ENCODE data around the gene ERBB3.
"Not testable (repeated sequence)": the region's sequence is repeated elsewhere in the genome, so short reads cannot be mapped to it uniquely, and the experiment has no call there.

ERBB3 gene

GRCh38 chr12:56116267-56117081, 36.5 kb downstream of the ERBB3 start, which contains the start of gene RPL41:
RPL41 (plus strand) TSS chr12:56116633.
- peak; percentile 87 for DNase-seq

DNA sequence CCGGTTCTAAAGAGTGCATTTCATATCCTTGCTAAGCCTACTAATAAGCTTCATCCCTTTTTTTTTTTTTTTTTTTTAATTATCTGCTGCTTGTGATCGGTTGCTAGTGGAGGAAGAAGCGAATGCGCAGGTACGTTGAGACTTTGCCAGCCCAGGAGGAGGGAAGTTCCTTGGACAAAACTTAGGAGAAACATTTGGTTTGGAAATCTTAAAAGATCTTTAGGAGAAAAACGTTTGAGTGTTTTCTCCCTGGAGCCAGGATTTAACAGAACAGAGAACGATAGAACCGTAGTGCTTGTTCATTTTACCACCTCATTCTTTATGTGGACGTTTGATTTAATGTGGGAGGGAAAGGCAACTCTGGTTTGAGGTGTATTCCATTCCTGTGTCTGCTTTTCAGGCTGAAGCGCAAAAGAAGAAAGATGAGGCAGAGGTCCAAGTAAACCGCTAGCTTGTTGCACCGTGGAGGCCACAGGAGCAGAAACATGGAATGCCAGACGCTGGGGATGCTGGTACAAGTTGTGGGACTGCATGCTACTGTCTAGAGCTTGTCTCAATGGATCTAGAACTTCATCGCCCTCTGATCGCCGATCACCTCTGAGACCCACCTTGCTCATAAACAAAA, 37.2 kb downstream of the ERBB3 start:
- DNase-seq: not testable (repeated sequence)

DNA sequence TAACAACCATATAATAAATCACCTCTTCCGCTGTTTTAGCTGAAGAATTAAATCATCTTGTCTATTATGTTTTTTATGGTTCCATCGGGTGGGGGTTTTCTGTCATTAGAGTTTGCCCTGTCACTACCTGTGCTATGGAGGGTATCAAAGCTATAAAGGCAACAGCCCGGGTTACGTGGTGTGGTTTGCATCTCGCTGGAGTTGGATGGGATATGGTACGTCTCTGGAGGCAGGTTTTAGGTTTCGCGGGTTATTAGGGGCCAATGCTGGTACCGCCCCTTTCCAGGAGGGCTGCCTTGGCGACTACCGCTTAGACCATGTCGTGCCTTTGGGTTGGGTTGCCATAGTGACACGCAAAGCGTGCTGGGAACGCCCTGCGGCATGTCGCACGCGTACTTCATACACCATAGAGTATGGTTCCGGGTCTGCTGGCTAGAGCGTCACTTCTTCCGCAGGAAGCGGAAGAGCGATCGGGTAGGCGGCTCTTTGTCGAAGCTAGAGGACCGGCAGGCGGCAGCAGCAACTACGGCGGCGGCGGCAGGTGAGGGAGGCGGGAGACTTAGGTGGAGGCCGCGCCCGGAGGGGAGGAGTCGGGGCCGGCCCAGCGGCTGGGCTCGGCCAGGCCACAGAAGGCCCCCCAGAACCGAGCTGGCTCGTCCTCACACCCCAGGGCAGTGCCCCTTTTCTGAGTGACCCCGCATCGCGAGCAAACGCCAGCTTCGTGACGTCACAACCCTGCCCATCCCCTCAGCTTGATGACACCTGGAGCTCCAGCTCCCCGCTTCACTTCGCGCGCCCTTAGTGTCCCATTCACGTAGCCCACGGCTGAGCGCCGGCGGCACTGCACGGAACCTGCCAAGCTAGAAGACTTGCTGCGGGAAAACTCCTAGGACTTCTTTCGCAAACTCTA, 38.1 kb downstream of the ERBB3 start, which contains the start of gene ZC3H10:
ZC3H10 (plus strand) TSS at position 489 of the 910 bp plus-strand sequence. CDS start 2,297 bp downstream, outside the sequence.
- peak; percentile 96 for DNase-seq

- no peak for DNase-seq
Measured at GRCh38 chr12:56118688-56119357, 38.9 kb downstream of the ERBB3 start.

GRCh38 chr12:56119361-56119796, 39.4 kb downstream of the ERBB3 start:
- peak; percentile 56 for DNase-seq

DNA sequence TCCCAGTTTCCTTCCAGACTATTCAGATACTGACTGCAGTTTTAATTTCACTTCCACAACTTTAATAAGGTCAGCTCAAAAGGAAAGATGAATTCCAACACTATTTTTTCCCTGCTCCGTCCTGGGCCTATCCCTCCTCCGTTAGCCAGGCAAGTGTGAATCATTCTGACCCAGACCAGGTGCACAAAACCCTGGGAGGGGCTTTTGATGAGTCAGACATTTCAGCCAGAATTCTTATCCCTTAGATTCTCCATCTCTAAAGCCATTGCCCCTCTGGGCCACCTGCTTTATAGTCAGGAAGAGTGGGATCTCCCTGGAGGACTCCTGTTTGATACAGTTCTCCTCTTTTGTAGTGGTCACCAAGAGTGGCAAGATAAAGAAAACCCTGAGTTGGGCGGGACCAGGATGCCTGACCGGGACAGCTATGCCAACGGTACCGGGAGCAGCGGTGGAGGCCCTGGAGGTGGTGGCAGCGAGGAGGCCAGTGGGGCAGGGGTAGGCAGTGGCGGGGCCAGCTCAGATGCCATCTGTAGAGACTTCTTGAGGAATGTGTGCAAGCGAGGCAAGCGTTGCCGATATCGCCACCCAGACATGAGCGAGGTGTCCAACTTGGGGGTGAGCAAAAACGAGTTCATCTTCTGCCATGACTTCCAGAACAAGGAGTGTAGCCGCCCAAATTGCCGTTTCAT, 40.3 kb downstream of the ERBB3 start:
- DNase-seq: no peak

DNA sequence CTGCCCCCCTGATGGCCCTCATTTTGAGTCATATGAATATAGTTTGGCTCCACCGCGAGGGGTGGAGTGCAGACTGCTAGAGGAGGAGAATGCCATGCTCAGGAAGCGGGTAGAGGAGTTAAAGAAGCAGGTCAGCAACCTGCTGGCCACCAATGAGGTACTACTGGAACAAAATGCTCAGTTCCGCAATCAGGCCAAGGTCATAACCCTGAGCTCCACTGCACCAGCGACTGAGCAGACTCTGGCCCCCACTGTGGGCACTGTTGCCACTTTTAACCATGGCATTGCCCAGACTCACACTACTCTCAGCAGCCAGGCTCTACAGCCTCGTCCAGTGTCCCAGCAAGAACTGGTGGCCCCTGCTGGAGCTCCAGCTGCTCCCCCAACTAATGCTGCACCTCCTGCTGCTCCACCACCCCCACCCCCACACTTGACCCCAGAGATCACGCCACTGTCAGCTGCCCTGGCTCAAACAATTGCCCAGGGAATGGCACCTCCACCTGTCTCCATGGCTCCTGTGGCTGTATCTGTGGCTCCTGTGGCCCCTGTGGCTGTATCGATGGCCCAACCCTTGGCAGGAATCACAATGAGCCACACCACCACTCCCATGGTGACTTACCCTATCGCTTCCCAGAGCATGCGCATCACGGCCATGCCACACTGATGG, 41.4 kb downstream of the ERBB3 start:
- no peak for DNase-seq

- no peak for DNase-seq
Measured at GRCh38 chr12:56122637-56123036, 42.7 kb downstream of the ERBB3 start.

DNA sequence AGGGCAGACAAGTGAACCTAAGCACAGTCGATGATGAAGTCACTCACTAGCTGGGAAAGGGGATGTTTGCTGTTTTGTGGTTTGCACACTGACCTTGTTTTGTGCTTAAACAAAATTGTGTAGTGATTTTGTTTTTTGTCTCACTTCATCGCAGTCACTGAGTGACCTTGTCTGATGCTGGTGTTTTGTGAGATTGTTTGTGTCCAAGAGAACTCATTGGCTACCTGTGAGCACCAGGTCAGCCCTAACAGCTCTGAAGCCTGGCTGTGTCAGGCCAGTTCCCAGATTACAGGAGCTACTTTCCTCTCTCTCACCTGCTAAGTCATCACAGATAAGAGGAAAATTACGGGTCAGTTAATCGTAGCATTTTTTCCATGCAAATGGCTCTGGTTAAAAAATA, 44.2 kb downstream of the ERBB3 start:
- DNase-seq: no peak

DNA sequence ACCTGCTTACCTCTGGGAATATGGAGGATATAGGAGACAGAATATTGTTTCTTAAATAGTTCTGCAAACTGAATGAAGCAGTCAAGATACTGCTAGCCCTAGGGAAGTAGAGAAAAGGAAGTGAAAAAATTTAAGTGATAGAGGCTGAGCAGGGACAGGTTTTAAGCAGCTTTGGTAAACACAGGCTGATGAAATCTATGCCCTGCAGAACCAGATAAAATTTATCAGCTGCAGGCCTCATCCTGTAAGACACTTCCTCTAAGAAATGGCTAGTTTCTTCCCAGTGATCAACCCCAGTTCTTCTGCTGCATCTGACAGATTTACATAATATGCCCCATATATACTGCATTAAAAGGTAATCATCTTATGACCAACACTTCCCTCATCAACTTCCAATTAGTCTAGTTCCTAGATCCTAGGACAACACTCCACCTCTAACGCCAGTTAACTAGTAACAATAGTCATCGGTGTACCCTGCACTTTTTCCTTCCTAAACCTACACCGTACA, 46.8 kb downstream of the ERBB3 start:
- no peak for DNase-seq

DNA sequence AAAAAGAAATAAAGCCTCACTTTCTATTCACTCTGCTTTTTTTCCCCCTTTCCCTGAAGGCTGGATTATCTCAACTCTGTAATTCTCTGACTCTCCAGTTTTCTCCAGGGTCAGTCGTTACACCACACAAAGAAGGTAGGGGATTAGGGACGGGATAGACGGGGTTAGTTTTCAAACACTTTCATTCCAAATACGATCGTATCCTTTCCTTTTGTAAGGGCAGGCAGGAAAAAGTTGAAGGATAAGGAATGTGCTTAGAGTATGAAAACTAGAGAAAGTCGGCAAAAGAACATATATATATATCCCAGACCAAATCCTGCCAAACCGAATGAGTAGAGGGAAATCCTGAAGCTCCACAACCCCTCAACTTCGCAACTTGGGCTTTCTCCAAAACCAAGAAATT, 47.5 kb downstream of the ERBB3 start:
- DNase-seq: no peak

- peak; percentile 95 for DNase-seq
Measured at GRCh38 chr12:56127888-56128669, 48.1 kb downstream of the ERBB3 start, which contains the start of gene ESYT1. ESYT1 (plus strand) TSS chr12:56128267; CDS start chr12:56128320, 53 bp downstream.

- no peak for DNase-seq
Measured at GRCh38 chr12:56128670-56129205, 48.8 kb downstream of the ERBB3 start.

- DNase-seq: peak; percentile 37
Measured at GRCh38 chr12:56129206-56129941, 49.4 kb downstream of the ERBB3 start.

DNA sequence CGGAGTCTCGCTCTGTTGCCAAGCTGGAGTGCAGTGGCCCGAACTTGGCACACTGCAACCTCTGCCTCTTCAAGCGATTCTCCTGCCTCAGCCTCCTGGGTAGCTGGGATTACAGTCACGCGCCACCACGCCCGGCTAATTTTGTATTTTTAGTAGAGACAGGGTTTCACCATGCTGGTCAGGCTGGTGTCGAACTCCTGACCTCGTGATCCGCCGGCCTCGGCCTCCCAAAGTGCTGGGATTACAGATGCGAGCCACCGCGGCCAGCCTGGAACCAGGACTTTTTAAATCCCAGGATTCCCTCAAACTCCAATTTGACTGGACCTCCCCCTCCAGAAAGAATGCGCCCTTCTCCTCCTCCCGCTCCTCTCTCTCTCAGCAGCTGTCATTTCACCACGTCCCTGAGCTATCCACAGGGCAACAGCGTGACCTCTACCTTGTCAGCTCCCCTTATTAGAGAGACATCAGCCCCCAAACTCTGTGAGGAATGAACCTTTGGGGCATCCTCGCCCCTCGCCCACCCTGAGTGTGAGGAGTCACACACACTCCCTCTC, 50.1 kb downstream of the ERBB3 start:
- no peak for DNase-seq

- DNase-seq: no peak
Measured at GRCh38 chr12:56130876-56131275, 50.9 kb downstream of the ERBB3 start.

DNA sequence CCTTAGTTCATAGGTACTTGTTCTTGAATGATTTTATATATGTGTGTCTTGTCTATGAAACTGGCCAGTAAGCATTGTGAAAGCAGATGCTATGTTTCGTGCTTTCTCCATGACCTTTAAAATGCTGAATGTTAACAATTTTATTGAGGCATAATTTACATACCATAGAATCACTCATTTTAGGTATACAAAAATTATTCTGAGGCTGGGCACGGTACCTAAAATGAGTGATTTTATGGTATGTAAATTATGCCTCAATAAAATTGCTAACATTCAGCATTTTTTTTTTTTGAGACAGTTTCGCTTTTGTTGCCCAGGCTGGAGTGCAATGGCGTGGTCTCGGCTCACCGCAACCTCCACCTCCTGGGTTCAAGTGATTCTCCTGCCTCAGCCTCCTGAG, 54.9 kb downstream of the ERBB3 start:
- DNase-seq: no peak

DNA sequence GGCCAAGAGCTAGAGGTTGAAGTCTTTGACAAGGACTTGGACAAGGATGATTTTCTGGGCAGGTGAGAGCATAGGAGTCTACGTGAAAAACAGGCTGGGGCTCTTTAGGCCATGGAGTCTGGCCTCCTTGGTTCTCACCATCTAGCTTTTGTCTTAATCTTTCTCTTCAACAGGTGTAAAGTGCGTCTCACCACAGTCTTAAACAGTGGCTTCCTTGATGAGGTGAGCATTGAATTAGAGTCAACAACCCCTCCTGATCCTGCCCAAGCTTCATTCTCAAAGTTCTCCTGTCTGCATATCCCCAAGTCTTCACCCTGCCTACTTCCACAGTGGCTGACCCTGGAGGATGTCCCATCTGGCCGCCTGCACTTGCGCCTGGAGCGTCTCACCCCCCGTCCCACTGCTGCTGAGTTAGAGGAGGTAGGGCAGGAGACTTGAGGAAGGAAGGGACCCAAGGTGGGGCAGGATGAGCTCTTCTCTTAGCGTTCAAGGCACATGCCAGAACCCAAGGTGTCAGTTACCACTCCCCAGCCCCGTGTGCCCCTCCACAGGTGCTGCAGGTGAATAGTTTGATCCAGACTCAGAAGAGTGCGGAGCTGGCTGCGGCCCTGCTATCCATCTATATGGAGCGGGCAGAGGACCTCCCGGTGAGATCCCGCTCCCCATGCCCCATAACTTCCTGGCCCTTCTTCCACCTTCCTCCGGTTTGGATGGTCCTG, 58.0 kb downstream of the ERBB3 start:
- no peak for DNase-seq
